CD4-positive, alpha-beta T cell treated with Interleukin-6 at 100 ng/mL for 8 hours (primary cell): ENCODE measurements around the gene CCDC73.
"Not testable (repeated sequence)": the region's sequence is repeated elsewhere in the genome, so short reads cannot be mapped to it uniquely, and the experiment has no call there.

Experiments
- DNase-seq: peaks from one replicate; pipeline ENCODE4 v3.0.0-alpha.2; 2020; ENCODE audit warnings: mixed read lengths, low spot score

The CCDC73 gene

GRCh38 chr11:32794439-32794838 is at the start of gene CCDC73:
Gene CCDC73 (minus strand): TSS chr11:32794662. CDS start chr11:32760243, 34,419 bp downstream.
- DNase-seq: no peak

- DNase-seq: no peak
These were observed 49.1 kb upstream of the CCDC73 start for GRCh38 chr11:32843544-32843943.

GRCh38 chr11:32840587-32840986 is 46.1 kb upstream of the CCDC73 start:
- DNase-seq: no peak

- no peak for DNase-seq
These were observed 44.8 kb upstream of the CCDC73 start for GRCh38 chr11:32839308-32839707.

GRCh38 chr11:32838505-32839274 is 44.2 kb upstream of the CCDC73 start:
- no peak for DNase-seq

- DNase-seq: no peak
These were observed 42.5 kb upstream of the CCDC73 start for GRCh38 chr11:32836946-32837345.

GRCh38 chr11:32833921-32834320 is 39.5 kb upstream of the CCDC73 start:
- DNase-seq: no peak

GRCh38 chr11:32831221-32831620 is 36.8 kb upstream of the CCDC73 start:
- no peak for DNase-seq

GRCh38 chr11:32830796-32831195 is 36.3 kb upstream of the CCDC73 start:
- no peak for DNase-seq

GRCh38 chr11:32830413-32830738 is 35.9 kb upstream of the CCDC73 start:
- DNase-seq: no peak

- no peak for DNase-seq
These were observed 35.4 kb upstream of the CCDC73 start, which contains the start of gene PRRG4 for GRCh38 chr11:32829680-32830412. Gene PRRG4 (plus strand): TSS chr11:32829927. CDS start chr11:32830530, 603 bp downstream.

GRCh38 chr11:32829157-32829679 is 34.8 kb upstream of the CCDC73 start:
- no peak for DNase-seq

GRCh38 chr11:32827276-32827675 is 32.8 kb upstream of the CCDC73 start:
- DNase-seq: no peak

- no peak for DNase-seq
These were observed 31.7 kb upstream of the CCDC73 start for GRCh38 chr11:32826113-32826512.

GRCh38 chr11:32823617-32824016 is 29.2 kb upstream of the CCDC73 start:
- not testable (repeated sequence) for DNase-seq

GRCh38 chr11:32821917-32822560 is 27.6 kb upstream of the CCDC73 start:
- no peak for DNase-seq

- DNase-seq: no peak
These were observed 27.1 kb upstream of the CCDC73 start for GRCh38 chr11:32821517-32821916.

GRCh38 chr11:32820497-32820896 is 26.0 kb upstream of the CCDC73 start:
- no peak for DNase-seq

GRCh38 chr11:32819187-32819586 is 24.7 kb upstream of the CCDC73 start:
- DNase-seq: no peak

- DNase-seq: no peak
These were observed 23.4 kb upstream of the CCDC73 start for GRCh38 chr11:32817852-32818183.

- no peak for DNase-seq
These were observed 22.9 kb upstream of the CCDC73 start for GRCh38 chr11:32817181-32817851.

GRCh38 chr11:32809313-32809712 is 14.9 kb upstream of the CCDC73 start:
- peak; percentile 22 for DNase-seq
